ENCODE measurements around the gene AP3S2. TPM values are rescaled to one million over a fixed set of nuclear protein-coding genes. Genes with fewer than 3 reads are reported as not detected.
"Not testable (repeated sequence)": the region's sequence is repeated elsewhere in the genome, so short reads cannot be mapped to it uniquely, and the experiment has no call there.

AP3S2 gene
- total RNA-seq, 2 experiments from 2014 or later: 28.2 to 30.8 TPM

GRCh38 chr15:89898614-89899294 lies 5.0 kb upstream of the AP3S2 start:
- Mint-ChIP-seq H3K27me3 (peaks cover 21% of the 10 kb centered on the region), H3K36me3 (no peaks in the 10 kb centered on the region), H3K4me1 (peaks cover 9% of the 10 kb centered on the region), H3K9me3 (no peaks in the 10 kb centered on the region), H3K27ac (no peak overlapping the region), H3K4me3 (no peak overlapping the region)
- POLR2A ChIA-PET: interaction anchor here (0.6 to 1.3 kb wide), 4 partner anchors 148 to 184 kb away, joined by 3 read pairs; no protein-coding TSS in a partner anchor
- DNase-seq (peak; percentile 55), ATAC-seq (ENCODE audit: low read depth) (peak; percentile 69)

GRCh38 chr15:89898146-89898545 lies 4.4 kb upstream of the AP3S2 start:
- Mint-ChIP-seq H3K4me3 (no peak overlapping the region), H3K27me3 (peaks cover 20% of the 10 kb centered on the region), H3K27ac (no peak overlapping the region), H3K9me3 (no peaks in the 10 kb centered on the region), H3K4me1 (peaks cover 11% of the 10 kb centered on the region), H3K36me3 (no peaks in the 10 kb centered on the region)
- DNase-seq: no peak
- no peak for ATAC-seq (ENCODE audit: low read depth)
- POLR2A ChIA-PET: interaction anchor here (0.7 to 1.3 kb wide), 3 partner anchors 148 to 177 kb away, joined by 3 read pairs; no protein-coding TSS in a partner anchor

GRCh38 chr15:89893027-89893426 lies 767 bp downstream of the AP3S2 start:
- H3K27ac Mint-ChIP-seq: peak overlapping the region; percentile 93
- peaks cover 9% of the 10 kb centered on the region for H3K36me3 Mint-ChIP-seq
- H3K9me3 Mint-ChIP-seq: no peaks in the 10 kb centered on the region
- H3K27me3 Mint-ChIP-seq: peaks cover 17% of the 10 kb centered on the region
- H3K4me3 Mint-ChIP-seq: peak overlapping the region; percentile 94
- ATAC-seq (ENCODE audit: low read depth) (no peak), DNase-seq (no peak)
- peaks cover 30% of the 10 kb centered on the region for H3K4me1 Mint-ChIP-seq
- POLR2A ChIA-PET: interaction anchor here (1.7 kb wide), 1 partner anchor 18 kb away, joined by 4 read pairs; no protein-coding TSS in a partner anchor

DNA sequence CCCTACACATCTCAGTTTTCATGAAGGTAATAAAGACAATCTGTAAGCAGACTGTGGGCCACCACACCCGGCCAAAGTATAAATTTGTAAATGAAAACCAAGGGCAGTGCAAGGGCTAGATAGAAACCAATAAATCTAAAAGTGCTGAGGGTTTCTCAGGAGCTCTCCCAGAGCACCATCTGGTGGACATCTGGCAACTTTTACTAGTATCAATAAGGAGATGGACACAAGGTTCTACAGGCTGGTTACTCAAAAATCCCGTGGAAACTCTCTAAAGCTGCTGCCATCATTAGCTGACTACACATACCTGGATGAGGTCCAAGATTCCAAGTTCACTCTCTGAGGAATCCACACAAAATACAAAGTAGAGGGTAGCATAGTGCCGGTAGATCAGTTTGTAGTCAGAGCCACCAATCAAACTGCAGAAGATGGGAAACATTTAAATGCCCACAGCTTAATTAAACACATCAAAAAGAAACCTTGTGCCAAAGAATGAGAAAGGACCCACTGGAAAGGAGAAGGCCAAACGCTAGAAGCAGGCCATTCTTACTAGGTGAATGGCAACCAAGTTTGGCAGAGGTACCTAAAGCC lies 5.5 kb downstream of the AP3S2 start:
- ATAC-seq (ENCODE audit: low read depth) (no peak), DNase-seq (no peak)
- Mint-ChIP-seq H3K9me3 (no peaks in the 10 kb centered on the region), H3K36me3 (peaks cover 14% of the 10 kb centered on the region), H3K4me1 (peaks cover 19% of the 10 kb centered on the region), H3K27me3 (no peaks in the 10 kb centered on the region), H3K4me3 (no peak overlapping the region), H3K27ac (no peak overlapping the region)
- POLR2A ChIA-PET: no interaction called here

DNA sequence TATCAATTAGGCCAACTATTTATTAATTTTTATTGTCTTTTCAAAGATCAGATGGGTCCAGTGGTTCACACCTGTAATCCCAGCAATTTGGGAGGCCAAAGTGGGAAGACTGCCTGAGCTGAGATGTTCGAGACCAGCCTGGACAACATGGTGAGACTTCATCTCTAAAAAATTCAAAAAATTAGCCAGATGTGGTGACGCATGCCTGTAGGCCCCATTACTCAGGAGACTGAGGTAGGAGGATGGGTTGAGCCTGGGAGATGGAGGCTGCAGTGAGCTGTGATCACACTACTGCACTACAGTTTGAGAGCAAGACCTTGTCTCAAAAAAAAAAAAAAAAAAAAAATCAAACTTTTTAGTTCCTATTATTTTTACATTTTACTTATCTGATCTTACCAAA lies 8.2 kb downstream of the AP3S2 start:
- Mint-ChIP-seq H3K9me3 (no peaks in the 10 kb centered on the region), H3K36me3 (peaks cover 13% of the 10 kb centered on the region), H3K4me1 (peaks cover 3% of the 10 kb centered on the region), H3K4me3 (no peak overlapping the region), H3K27ac (no peak overlapping the region), H3K27me3 (no peaks in the 10 kb centered on the region)
- POLR2A ChIA-PET: no interaction called here
- DNase-seq (no peak), ATAC-seq (ENCODE audit: low read depth) (no peak)

- H3K9me3 Mint-ChIP-seq; DNase-seq; H3K27me3 Mint-ChIP-seq; H3K4me1 Mint-ChIP-seq; POLR2A ChIA-PET; H3K4me3 Mint-ChIP-seq; H3K27ac Mint-ChIP-seq; ATAC-seq (ENCODE audit: low read depth): not testable (repeated sequence)
- H3K36me3 Mint-ChIP-seq: peaks cover 13% of the 10 kb centered on the region
Measured at GRCh38 chr15:89885179-89885578, 8.6 kb downstream of the AP3S2 start.

GRCh38 chr15:89883518-89883917 lies 10.3 kb downstream of the AP3S2 start:
- H3K36me3 Mint-ChIP-seq: peaks cover 8% of the 10 kb centered on the region
- DNase-seq (no peak), ATAC-seq (ENCODE audit: low read depth) (no peak)
- no peaks in the 10 kb centered on the region for H3K27me3 Mint-ChIP-seq
- no peaks in the 10 kb centered on the region for H3K9me3 Mint-ChIP-seq
- no peaks in the 10 kb centered on the region for H3K4me1 Mint-ChIP-seq
- H3K4me3 Mint-ChIP-seq: no peak overlapping the region
- POLR2A ChIA-PET: interaction anchor here (0.6 to 1.2 kb wide), 2 partner anchors 10 to 226 kb away, joined by 4 read pairs; partner anchors contain the start of gene AP3S2
- H3K27ac Mint-ChIP-seq: no peak overlapping the region

DNA sequence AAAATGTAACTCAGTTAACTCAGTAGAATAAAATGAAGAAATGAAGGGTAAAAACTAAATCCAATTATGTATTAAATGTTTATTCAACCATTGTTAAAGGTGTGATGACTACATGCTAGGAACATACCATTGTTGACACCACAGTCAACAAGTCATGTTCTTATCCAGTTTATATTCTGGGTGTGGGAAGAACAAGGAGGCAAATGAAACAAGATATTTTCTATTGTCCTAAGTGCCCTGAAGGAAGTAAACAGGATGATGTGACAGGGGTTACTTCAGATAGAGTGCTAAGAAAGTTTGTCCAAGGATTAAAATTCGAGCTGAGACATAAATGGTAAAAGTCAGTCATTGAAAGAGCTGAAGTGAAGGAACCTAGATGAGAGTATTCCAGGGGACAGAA lies 13.1 kb downstream of the AP3S2 start:
- H3K27me3 Mint-ChIP-seq: no peaks in the 10 kb centered on the region
- peaks cover 8% of the 10 kb centered on the region for H3K36me3 Mint-ChIP-seq
- no peaks in the 10 kb centered on the region for H3K9me3 Mint-ChIP-seq
- H3K4me3 Mint-ChIP-seq: no peak overlapping the region
- ATAC-seq (ENCODE audit: low read depth) (no peak), DNase-seq (no peak)
- POLR2A ChIA-PET: no interaction called here
- H3K27ac Mint-ChIP-seq: no peak overlapping the region
- H3K4me1 Mint-ChIP-seq: no peaks in the 10 kb centered on the region

DNA sequence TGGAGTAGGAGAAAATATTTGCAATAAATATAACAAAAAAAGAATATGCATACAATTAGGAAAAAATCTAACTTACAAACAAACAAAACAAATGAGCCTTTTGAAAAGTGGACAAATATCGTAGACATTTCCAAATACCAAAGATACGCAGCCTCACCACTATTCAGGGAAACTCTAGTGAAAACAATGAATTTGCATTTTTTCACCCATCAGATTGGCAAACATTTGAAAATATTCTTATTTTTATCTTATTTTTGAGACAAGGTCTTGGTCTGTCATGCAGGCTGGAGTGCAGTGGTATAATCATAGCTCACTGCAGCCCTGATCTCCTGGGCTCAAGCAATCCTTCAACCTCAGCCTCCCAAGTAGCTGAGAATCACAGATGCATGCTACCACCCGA lies 15.5 kb downstream of the AP3S2 start:
- no peak for DNase-seq
- H3K9me3 Mint-ChIP-seq: no peaks in the 10 kb centered on the region
- POLR2A ChIA-PET: no interaction called here
- H3K4me1 Mint-ChIP-seq: peaks cover 4% of the 10 kb centered on the region
- H3K4me3 Mint-ChIP-seq: no peak overlapping the region
- H3K27ac Mint-ChIP-seq: no peak overlapping the region
- no peaks in the 10 kb centered on the region for H3K27me3 Mint-ChIP-seq
- ATAC-seq (ENCODE audit: low read depth): no peak
- H3K36me3 Mint-ChIP-seq: peaks cover 4% of the 10 kb centered on the region

DNA sequence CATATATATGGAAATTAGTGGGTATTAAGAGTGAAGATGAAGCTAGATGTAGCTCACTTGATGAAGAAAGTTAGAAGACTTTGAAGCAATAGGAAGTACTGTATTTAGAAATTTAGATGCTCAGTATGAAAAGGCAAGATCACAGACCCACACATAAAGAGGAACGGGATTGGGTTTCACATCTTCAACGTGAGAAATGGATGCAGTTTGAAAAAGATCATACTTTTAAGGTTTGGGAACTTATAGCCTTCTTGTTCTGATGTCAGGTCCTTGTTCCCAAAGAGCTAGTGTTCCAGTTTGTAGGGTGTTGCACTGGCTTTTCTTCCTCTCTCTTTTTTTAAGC lies 16.7 kb downstream of the AP3S2 start:
- Mint-ChIP-seq H3K36me3 (peaks cover 4% of the 10 kb centered on the region), H3K4me1 (peaks cover 4% of the 10 kb centered on the region), H3K4me3 (no peak overlapping the region), H3K27ac (no peak overlapping the region), H3K27me3 (no peaks in the 10 kb centered on the region), H3K9me3 (no peaks in the 10 kb centered on the region)
- POLR2A ChIA-PET: no interaction called here
- DNase-seq (no peak), ATAC-seq (ENCODE audit: low read depth) (no peak)

DNA sequence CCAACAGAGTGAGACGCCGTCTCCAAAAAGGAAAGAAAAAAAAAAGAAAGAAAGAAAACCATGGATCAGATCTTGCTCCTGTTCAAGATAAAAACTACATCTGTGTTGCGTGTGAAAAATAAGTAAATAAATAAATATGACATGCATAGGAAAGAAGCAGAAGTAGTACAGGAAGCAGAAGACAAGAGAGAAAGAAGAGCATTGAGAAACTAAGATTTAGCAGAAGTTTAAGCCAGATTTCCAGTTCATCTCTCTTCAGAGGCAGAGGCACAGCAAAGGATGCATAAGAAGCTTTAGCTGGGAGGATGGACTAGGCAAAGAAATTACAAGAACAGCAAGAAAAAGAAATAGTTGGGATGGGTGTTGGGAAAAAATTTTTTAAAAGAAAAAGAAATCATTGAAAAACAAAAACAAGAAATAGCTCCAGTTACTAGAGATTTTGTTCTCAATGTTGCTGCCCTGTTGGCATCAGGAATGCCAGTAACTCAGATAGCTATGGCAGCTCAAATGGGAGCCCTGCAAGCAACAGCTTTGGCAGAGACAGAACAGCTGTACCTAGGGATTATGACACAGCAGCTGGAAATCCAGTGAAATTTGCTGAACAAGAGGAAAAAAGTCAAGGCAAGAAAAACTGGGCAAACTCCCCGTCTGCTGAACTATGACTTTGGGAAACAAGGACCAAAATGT lies 17.3 kb downstream of the AP3S2 start:
- POLR2A ChIA-PET: no interaction called here
- peaks cover 4% of the 10 kb centered on the region for H3K36me3 Mint-ChIP-seq

GRCh38 chr15:89875741-89876140 lies 18.1 kb downstream of the AP3S2 start:
- H3K27ac Mint-ChIP-seq: no peak overlapping the region
- no peaks in the 10 kb centered on the region for H3K27me3 Mint-ChIP-seq
- POLR2A ChIA-PET: no interaction called here
- no peak for DNase-seq
- no peak overlapping the region for H3K4me3 Mint-ChIP-seq
- peaks cover 4% of the 10 kb centered on the region for H3K36me3 Mint-ChIP-seq
- ATAC-seq (ENCODE audit: low read depth): no peak
- peaks cover 4% of the 10 kb centered on the region for H3K4me1 Mint-ChIP-seq
- no peaks in the 10 kb centered on the region for H3K9me3 Mint-ChIP-seq

More for the DNA sequence above, 17.3 kb downstream of the AP3S2 start:
- DNase-seq: no peak
- Mint-ChIP-seq H3K4me3 (no peak overlapping the region), H3K4me1 (peaks cover 4% of the 10 kb centered on the region), H3K27ac (no peak overlapping the region), H3K9me3 (no peaks in the 10 kb centered on the region), H3K27me3 (no peaks in the 10 kb centered on the region)
- no peak for ATAC-seq (ENCODE audit: low read depth)

DNA sequence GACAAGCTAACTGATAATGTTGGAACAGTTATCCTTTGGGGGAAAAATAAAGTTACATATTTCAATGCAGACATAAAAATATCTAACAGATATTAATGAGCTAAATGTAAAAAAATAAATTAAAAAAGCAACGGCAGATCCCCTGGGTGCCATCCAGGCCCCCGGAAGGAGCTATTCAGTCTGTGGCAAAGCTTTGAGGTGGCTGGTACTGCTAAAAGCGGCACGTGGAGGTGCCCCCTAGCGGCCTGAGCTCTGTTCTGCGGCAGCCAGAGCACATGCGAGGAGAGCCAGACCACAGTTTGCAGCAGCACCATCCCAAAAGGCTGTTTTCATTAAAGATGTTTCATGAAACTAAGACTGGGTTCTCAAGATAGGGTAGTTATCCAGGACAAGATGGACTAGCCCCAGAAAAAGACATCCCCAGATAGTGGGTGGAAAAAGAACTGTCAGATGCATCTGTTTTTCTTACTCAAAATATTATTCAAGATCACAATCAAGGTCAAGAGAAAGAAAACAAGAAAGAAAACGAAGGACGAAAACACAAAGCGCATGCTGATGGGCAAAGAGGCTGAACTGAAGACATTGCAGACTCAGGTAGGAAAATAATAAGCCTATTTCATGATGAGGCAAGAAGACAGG lies 18.7 kb downstream of the AP3S2 start:
- Mint-ChIP-seq H3K27ac (peak overlapping the region; percentile 35), H3K4me3 (no peak overlapping the region), H3K36me3 (peaks cover 8% of the 10 kb centered on the region)

More for the DNA sequence above, 18.7 kb downstream of the AP3S2 start:
- no peaks in the 10 kb centered on the region for H3K9me3 Mint-ChIP-seq
- POLR2A ChIA-PET: interaction anchor here (0.6 to 1.0 kb wide), 2 partner anchors 18 to 68 kb away, joined by 3 to 4 read pairs; partner anchors contain the start of gene AP3S2
- H3K4me1 Mint-ChIP-seq: peaks cover 4% of the 10 kb centered on the region
- peak; percentile 100 for ATAC-seq (ENCODE audit: low read depth)
- peak; percentile 84 for DNase-seq
- H3K27me3 Mint-ChIP-seq: no peaks in the 10 kb centered on the region

Data from activated naive CD8-positive, alpha-beta T cell treated with anti-CD3 and anti-CD28 coated beads, Interleukin-2, amount 10 ng/mL, durations not matched to agents 7 days and 5 days (primary cell).